Left cardiac atrium (tissue), 4 donors: ENCODE results near the gene BRIP1. TPM values are rescaled to one million over a fixed set of nuclear protein-coding genes. Genes with fewer than 3 reads are reported as not detected.
"Not testable (repeated sequence)": the region's sequence is repeated elsewhere in the genome, so short reads cannot be mapped to it uniquely, and the experiment has no call there.

Source experiments
- ATAC-seq, 2 donors: fragments of 200-7000 bp; cut with Tn5 transposase; one replicate each; pipeline ENCODE4 v1.9.1; 2020; ENCODE audit warnings: mild to moderate bottlenecking in 2 of 2, moderate library complexity in 2 of 2
- DNase-seq: peaks from one replicate; pipeline ENCODE4 v3.0.0-alpha.2; 2020
- intact Hi-C, 2 donors: fragments of 100-400 bp; cut with DNase I; formaldehyde crosslinking; loops; one replicate each; pipeline versions ENCODE4 v1.14.1 to v1.15.1; 2022 to 2023
- long read RNA-seq: library from polyadenylated mRNA; unstranded; transcript quantifications from one replicate; pipeline ENCODE4 v2.0.0, GENCODE V29; 2021
- total RNA-seq, 2 donors: library from RNA; stranded (reverse); fragmentation: NEBNext Ultra II Directional; extraction: Animal tissue kit (Norgen Biotek cat#: 25700); gene quantifications; one replicate each; pipeline ENCODE4 v1.2.1, GENCODE V29; 2021
- donor health status: DM: no; HTN: yes; CAD: no.
- donor health status: DM: no; HTN: yes; CAD: no; lungs with severe emphysema.
- donor health status: DM: yes; HTN: yes; CAD: no.
- donor health status: Dilated cardiomyopathy.

Gene BRIP1
- total RNA-seq: under 1 TPM; 0.10 to 0.77 TPM
- long read RNA-seq: 0 reads

GRCh38 chr17:61862975-61863800 lies at the start of gene BRIP1:
BRIP1 (minus strand) TSS chr17:61863528; CDS start chr17:61861539, 1,989 bp downstream.
- DNase-seq (peak; percentile 92), ATAC-seq (peak; percentile 100)
- intact Hi-C loops: no loop called here

GRCh38 chr17:61908292-61909037 lies 45.1 kb upstream of the BRIP1 start:
- DNase-seq (no peak), ATAC-seq (no peak)
- intact Hi-C loops: no loop called here

GRCh38 chr17:61907361-61907760 lies 44.0 kb upstream of the BRIP1 start:
- ATAC-seq: no peak
- intact Hi-C loops: no loop called here
- DNase-seq: no peak

GRCh38 chr17:61904094-61904710 lies 40.9 kb upstream of the BRIP1 start:
- intact Hi-C loops: no loop called here
- ATAC-seq (no peak), DNase-seq (no peak)

GRCh38 chr17:61903251-61903650 lies 39.9 kb upstream of the BRIP1 start:
- intact Hi-C loops: no loop called here
- DNase-seq: no peak
- ATAC-seq: no peak

- DNase-seq (no peak), ATAC-seq (no peak)
- intact Hi-C loops: no loop called here
These were observed 34.3 kb upstream of the BRIP1 start for GRCh38 chr17:61897548-61898180.

GRCh38 chr17:61895391-61895790 lies 32.1 kb upstream of the BRIP1 start:
- DNase-seq: no peak
- intact Hi-C loops: no loop called here
- no peak for ATAC-seq

GRCh38 chr17:61894310-61894709 lies 31.0 kb upstream of the BRIP1 start:
- ATAC-seq, intact Hi-C loops, DNase-seq: not testable (repeated sequence)

- intact Hi-C loops, ATAC-seq, DNase-seq: not testable (repeated sequence)
These were observed 24.4 kb upstream of the BRIP1 start for GRCh38 chr17:61887733-61888132.

GRCh38 chr17:61885865-61886264 lies 22.5 kb upstream of the BRIP1 start:
- DNase-seq, intact Hi-C loops, ATAC-seq: not testable (repeated sequence)

GRCh38 chr17:61884864-61885263 lies 21.5 kb upstream of the BRIP1 start:
- intact Hi-C loops: no loop called here
- no peak for ATAC-seq
- DNase-seq: no peak

- ATAC-seq (no peak), DNase-seq (no peak)
- intact Hi-C loops: no loop called here
These were observed 17.3 kb upstream of the BRIP1 start for GRCh38 chr17:61880589-61881102.

- DNase-seq (no peak), ATAC-seq (no peak)
- intact Hi-C loops: no loop called here
These were observed 15.8 kb upstream of the BRIP1 start for GRCh38 chr17:61878984-61879612.

GRCh38 chr17:61878520-61878919 lies 15.2 kb upstream of the BRIP1 start:
- ATAC-seq: no peak
- intact Hi-C loops: no loop called here
- no peak for DNase-seq

GRCh38 chr17:61877837-61878236 lies 14.5 kb upstream of the BRIP1 start:
- intact Hi-C loops: no loop called here
- no peak for DNase-seq
- ATAC-seq: no peak

GRCh38 chr17:61875804-61876203 lies 12.5 kb upstream of the BRIP1 start:
- DNase-seq: no peak
- intact Hi-C loops: no loop called here
- ATAC-seq: no peak

- DNase-seq: no peak
- intact Hi-C loops: no loop called here
- ATAC-seq: no peak
These were observed 12.0 kb upstream of the BRIP1 start for GRCh38 chr17:61875285-61875684.

GRCh38 chr17:61874075-61874474 lies 10.7 kb upstream of the BRIP1 start:
- no peak for DNase-seq
- intact Hi-C loops: no loop called here
- ATAC-seq: no peak

- DNase-seq: no peak
- ATAC-seq: no peak
- intact Hi-C loops: no loop called here
These were observed 8.8 kb upstream of the BRIP1 start for GRCh38 chr17:61872099-61872498.
